GM21381 (cell line): ENCODE data around the gene EYS.
"Not testable (repeated sequence)": the region's sequence is repeated elsewhere in the genome, so short reads cannot be mapped to it uniquely, and the experiment has no call there.

Source experiments
- ATAC-seq: cut with Tn5 transposase; IDR thresholded peaks from one replicate; pipeline ENCODE4 v1.9.1; 2021; ENCODE audit warnings: mild to moderate bottlenecking, moderate library complexity; ENCODE audit not compliant: unreplicated experiment

Gene EYS

DNA sequence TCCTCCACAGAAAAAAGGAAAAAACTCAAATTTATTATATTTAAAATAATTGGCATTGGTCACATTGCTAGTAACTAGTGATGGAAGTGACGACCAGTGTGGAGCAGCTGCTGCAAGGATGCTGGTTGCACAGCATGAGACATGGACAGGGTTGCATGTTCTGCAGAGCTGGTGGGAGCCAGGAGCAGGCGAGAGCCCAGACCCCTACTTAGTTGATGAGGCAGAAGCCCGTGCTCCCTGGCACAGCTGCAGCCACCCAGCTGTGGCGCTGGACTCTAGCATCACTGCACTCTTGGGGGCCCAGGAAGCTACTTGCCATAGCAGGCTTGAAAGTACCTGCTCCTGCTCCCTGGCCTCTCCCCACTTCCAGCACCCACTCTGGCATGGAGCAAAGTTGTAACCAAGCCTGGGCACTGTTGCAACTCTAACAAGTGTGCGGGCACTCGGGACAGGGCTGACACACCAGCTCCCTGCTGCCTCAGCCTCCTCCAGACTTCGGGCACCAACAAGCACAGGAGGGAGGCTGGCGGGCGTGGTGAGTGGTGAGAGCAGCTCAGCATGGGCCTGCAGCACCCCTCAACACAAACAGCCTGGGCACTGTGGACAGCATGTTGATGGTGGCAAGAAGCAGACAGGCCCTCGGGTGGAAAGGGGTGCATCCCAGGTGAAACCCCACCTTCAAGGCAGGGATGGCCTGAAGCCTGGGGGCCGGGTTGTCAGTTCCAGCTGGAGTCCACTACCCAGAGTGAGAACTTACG, 69.6 kb downstream of the EYS start:
- no peak for ATAC-seq

DNA sequence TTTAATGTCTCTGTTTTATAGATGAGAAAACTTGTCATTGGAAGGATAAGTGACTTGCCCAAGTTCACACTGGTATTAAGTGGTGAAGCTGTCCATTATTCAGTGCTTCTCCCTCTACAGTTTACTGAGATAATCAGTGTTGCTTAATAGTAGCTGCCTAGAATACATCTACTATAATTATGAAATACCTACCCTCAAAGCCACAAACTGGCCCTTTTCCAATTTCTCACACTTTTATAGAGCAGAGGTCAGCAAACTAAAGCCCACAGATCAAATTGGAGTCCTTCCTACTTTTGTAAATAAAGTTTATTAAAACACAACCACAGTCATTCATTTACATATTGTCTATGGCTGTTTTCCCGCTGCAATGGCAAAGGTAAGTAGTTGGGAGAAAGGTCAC, 73.5 kb downstream of the EYS start:
- ATAC-seq, result no peak

DNA sequence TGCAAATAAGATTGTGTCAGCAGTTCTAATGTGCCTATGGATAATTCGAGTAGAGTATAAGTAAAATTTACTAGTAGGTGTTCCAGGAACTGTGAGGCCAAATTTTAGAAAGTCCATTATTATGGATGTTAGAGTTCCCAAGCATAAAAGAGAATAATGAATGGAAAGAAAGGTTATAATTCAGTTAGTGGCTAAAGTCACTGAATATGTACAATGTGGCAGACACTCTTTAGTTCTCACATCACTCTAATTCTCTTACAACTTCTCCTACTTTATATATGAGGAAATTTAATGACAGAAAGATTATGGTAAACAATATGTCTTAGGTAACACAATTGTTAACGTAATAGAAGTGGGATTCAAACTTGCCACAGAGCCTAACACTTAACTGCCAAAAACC, 75.3 kb downstream of the EYS start:
- ATAC-seq, result no peak

DNA sequence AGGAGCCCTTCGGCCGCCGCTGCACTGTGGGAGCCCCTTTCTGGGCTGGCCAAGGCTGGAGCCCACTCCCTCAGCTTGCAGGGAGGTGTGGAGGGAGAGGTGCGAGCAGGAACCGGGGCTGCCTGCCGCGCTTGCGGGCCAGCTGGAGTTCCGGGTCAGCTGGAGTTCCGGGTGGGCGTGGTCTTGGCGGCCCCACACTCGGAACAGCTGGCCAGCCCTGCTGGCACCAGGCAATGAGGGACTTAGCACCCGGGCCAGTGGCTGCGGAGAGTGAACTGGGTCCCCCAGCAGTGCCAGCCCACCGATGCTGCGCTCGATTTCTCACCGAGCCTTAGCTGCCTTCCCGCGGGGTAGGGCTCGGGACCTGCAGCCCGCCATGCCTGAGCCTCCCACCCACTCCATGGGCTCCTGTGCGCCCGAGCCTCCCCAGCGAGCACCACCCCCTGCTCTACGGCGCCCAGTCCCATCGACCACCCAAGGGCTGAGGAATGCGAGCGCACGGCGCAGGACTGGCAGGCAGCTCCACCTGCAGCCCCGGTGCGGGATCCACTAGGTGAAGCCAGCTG, 79.5 kb downstream of the EYS start:
- not testable (repeated sequence) for ATAC-seq

DNA sequence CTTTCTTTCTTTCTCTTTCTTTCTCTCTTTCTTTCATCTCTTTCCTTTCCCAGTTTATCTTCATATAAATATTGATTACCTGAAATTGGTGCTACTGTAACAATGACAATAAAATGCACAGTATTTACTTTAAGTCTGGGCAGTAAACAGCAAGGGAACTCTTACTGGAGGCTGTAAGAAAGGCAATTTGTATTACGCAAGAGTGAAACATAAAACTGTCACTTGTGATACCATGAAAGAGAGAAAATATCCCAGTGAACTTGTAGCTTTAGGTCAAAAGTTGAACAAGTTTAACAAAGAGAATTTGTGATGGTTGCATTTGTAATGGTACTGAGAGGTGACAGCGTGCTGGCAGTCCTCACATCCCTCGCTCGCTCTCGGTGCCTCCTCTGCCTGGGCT, 80.0 kb downstream of the EYS start:
- no peak for ATAC-seq

DNA sequence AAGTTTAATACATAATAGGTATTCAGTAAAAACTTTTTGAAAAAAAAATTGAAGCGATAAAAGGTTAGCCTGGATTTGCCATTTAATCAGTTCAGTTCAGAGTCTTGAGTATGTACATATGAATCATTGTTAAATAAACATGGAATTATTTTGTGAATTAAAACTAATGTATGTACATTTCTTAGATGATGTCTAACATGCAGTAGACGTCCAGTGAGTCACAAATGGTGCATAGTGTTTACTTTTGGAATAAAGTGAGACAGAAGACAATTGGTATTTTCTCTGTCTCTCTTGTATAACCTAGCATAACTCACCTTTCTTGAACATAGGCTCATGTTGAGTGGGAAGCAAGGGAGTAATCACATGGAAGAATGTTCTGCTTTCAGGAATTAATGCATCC, 83.5 kb downstream of the EYS start:
- ATAC-seq, result no peak

DNA sequence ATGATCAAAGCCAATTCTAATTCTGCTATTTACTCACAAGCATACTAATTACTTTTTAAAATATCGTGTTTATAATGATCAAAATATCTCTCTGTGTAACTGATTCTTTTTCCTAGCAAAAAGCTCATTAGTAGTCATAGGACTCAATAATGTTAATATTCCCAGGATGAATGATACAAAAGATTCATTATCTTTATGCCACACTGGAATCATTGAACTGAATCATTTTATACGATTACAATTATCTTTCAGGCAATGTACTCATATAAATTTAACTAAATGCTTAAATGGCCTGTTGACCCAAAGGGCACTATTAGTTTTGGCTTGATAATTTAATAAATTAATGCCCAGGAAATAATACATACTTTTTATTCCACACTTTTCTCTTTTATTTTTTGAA, 96.3 kb downstream of the EYS start:
- no peak for ATAC-seq

DNA sequence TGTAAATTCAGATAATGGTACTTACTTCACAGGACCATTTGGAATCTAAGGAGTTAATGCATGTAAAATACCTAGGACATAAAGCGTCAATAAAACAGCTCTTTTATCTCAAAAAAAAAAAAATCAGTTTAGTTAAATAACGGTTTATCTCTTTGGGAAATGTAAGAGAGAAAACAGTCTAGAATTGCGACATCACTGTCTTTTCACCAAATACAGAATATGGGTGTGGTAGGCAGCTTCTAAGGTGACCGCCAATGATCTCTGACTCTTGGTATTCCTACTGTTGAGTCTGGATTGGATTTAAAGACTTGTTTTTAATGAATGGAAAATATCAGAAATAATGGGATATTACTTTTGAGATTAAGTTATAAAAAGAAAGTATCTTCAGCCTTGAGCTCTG, 111.5 kb downstream of the EYS start:
- ATAC-seq, result no peak

DNA sequence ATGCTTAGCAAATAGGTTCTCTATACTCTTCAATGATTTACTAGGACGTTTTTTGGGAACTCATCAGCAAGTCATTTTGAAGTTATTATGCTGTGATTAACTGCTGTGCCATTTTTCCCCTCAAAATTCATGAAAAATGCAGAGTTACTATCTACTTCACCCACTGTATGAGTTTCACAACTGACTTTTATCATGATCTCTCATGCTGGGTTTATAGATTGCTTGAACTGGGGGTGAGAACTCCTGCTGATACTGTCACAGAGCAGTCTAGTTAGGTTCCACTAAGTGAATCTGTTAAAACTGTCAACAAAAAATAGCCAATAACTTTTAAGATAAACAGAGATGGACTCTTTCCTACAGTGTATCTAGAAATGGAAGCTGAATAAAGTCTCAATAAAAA, 136.7 kb downstream of the EYS start:
- no peak for ATAC-seq

DNA sequence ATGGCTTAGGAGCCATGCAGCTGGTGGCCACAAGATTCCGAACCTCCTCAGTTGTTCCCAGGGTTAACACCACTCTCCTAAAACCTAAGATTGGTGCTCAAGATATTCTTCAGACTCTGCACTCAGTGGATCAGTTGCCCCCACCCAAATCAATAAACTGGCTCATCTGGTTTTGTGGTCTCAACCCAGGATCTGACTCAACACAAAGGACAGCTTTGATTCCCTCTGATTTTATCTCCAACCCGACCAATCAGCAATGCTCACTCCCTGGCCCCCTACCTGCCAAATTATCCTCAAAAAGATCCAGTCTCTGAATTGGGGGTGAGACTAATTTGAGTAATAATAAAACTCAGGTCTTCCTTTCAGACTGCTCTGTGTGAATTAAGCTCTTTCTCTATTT, 137.5 kb downstream of the EYS start:
- no peak for ATAC-seq

DNA sequence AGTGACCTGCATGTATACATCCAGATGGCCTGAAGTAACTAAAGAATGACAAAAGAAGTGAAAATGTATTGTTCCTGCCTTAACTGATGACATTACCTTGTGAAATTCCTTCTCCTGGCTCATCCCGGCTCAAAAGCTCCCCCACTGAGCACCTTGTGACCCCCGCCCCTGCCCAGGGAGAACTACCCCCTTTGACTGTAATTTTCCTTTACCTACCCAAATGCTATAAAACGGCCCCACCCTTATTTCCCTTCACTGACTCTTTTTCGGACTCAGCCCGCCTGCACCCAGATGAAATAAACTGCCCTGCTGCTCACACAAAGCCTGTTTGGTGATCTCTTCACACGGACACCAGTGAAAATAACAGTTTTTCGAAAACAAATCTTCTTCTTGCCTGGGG, 138.0 kb downstream of the EYS start:
- ATAC-seq, result not testable (repeated sequence)

DNA sequence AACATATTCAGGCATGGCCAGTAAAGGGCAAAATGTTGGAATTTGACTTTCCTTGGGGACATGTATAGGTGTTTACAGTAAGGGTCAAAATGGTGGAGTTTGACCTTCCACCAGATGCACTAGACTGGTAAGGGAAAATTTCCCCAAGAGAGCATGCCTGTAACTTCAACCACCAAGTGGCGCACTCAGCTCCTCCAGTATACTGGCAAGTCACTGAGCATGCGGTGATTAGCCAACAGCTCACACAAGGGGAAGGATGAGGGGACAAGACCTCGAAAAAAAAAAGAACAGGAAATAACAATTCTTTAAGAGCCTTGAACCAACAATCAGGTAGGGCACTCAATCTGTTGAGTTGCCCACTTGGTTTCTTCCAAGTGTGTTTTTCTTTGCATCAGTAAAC, 140.9 kb downstream of the EYS start:
- ATAC-seq, result no peak

DNA sequence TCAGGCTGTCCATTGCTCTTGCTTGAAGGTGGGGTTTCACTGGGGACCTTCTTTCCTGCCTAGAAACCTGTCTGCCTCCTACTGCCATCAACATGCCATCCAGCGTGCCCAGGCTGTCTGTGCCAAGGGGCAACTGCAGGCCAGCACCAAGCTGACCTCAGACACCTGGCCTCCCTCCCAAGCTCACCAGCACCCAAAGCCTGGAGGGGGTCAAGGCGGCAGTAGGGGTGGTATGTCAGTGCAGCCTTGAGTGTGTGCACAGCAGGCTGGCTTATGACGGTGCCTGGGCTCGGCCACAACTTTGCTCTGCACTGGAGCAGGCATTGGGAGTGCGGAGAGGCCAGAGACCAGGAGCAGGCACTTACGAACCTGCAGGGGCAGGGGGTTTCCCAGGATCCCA, 149.0 kb downstream of the EYS start:
- ATAC-seq, result no peak

DNA sequence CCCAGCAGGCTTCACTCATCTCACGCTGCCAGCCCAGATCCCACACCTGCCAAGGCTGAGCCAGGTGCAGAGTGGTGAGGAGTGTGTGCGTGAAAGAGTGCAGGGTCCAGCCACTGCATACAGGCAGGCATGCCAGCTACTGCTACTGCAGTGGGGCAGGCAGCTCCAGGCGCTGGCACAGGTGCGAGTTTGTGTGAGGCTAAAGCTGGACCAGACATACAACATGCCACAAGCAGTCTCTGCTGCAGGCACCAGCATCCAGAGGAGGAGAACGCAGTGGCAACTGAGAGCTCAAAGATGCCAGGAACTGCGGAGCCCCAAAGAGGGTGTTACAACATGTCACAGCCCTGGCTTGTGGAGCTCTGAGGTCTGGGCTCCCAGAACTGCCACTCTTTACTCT, 149.8 kb downstream of the EYS start:
- ATAC-seq, result no peak

DNA sequence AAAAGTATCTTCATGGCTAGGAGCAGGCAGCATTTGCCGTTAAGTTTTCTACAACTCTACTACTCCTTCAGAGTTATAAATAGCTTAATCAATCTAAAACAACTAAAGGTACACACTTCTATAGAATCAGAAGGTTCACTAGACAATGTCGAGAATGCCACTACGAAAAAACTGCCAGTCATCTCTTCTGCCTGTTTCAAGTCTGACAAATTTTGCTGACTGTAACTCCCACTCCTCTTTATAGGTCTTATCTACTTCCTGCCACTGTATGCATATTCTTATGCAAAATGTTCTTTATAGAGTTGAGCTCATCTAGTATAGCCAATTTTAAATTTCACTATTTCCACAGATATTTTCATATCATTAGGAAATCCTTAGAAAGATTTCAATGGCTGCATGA, 160.1 kb downstream of the EYS start:
- ATAC-seq, result no peak

DNA sequence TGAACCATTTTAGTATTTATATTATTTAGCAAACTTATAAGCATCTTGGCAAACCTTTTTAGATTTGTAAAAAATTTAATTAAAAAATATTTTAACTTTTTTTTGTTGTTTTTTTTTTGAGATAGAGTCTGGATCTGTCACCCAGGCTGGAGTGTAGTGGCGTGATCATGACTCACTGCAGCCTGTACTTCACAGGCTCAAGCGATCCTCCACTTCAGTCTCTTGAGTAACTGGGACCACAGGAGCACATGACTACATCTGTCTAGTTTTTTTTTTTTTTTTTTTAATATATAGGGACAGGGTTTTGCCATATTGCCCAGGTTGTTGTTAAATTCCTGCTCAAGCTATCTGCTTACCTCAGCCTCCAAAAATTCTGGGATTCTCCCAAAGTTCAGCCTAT, 161.1 kb downstream of the EYS start:
- no peak for ATAC-seq

DNA sequence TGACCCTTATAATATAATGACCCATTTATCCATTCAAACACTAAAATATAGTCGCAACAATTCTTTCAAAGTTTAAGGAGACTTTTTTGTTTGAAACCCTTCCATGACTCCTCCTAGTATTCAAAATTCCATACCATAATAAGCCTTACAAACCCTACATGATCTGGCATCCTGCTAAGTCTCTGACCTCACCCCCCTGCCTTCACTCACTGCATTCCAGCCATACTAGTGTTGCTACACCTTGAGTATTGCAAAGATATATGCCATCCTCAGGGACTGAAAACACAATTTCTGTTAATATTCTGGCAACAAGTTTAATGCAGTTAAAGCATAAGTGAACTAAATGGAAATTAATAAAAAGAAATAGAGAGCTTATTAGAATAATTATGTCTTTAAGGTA, 168.4 kb downstream of the EYS start:
- no peak for ATAC-seq

DNA sequence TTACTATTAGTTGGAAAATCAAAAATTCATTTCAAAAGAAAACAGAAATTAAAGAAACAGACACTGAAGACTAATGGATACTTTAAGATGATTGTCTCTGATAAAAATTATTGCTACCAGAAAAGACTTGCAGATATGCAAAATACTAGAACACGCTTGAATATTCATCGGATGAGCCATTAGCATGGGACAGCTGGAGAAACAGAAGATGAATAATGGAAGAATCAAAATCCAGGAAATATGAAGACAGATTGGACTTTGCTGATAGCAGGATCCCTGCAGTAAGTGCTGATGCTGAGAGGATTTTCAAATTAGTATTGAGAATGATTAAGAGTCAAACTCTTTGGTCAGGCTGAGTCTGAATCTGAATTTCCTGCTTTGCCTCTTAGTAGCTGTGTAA, 169.4 kb downstream of the EYS start:
- ATAC-seq, result no peak

DNA sequence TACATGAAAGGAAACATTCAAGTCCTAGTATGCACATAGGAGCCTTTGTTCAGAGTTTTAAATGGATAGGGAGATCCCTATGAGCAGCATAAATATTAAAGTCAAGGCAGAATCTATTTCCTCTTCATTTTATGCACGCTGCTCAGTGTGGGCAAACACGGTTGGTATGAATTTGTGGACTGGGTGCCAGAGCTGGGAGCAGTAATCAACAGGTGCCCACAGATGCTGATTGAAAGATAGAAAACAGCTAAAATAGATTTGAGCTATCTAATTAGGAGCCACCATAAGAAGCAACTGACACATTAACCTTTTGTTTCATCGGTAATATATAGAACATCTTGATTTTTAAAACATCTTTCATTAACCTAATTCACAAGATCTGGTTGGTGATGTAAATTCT, 175.5 kb downstream of the EYS start:
- no peak for ATAC-seq

DNA sequence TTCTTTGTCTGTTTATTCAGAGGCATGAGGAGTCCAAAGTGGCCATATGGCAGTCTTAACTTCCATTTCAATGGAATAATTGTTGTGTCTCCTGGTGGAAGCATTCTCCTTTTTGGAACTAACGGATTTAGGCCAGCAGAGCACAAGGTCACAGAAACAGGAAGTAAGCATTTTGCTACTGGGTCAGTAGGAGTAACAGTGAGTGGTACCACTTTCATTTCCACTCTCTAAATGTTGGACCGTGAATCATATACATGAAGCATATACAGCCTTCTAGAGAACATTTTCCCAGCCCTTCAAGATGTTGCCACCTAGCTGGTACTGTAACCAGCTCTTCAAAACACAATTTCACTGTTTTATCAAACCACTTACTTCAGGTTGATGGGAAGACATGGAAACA, 182.8 kb downstream of the EYS start:
- ATAC-seq, result no peak

DNA sequence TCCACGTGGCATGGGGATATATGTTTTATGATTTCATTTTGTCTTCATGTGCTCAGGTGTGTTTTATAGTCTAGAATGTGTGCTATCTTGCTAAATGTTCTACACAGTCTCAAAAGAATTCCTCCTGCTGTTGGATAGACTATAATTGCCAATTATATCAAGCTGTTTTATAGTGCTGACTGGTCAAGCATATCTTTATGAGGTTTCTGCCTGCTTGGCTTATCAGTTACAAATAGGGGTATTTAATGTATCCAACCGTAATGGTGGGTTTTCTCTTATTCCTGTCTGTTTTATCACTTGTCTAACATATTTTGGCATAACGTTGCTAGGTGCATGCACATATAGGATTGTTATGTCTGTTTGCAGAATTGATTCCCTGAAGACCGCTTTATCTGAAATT, 201.3 kb downstream of the EYS start:
- no peak for ATAC-seq

DNA sequence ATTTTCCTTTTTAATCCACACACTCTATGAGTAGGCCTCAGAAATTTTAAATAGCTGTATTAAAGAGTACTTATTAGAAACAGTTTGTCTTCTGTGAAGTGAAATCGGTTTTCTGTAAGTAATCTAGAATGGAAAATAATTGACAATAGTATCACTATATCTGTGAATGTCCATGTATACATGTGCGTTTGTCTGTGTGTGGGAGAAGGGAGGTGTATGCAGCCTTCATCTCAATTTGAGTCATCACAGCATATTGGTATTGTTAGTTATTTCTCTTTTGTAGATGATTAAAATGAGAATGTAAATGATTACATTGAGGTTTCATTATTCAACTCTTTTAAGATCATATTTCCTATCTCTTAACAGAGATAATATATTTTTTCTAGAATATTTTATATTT, 206.0 kb downstream of the EYS start:
- ATAC-seq, result no peak

DNA sequence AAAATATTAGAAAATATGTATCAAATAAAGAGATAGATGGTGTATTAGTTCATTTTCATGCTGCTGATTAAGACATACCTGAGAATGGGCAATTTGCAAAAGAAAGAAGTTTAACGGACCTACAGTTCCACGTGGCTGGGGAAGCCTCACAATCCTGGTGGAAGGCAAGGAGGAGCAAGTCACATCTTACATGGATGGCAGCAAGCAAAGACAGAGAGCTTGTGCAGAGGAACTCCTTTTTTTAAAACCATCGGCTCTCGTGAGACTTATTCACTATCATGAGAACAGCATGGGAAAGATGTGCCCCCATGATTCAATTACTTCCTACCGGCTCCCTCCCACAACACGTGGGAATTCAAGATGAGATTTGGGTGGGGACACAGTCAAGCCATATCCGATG, 223.4 kb downstream of the EYS start:
- not testable (repeated sequence) for ATAC-seq
